ENCODE results near the gene MTA3.

MTA3 gene

DNA sequence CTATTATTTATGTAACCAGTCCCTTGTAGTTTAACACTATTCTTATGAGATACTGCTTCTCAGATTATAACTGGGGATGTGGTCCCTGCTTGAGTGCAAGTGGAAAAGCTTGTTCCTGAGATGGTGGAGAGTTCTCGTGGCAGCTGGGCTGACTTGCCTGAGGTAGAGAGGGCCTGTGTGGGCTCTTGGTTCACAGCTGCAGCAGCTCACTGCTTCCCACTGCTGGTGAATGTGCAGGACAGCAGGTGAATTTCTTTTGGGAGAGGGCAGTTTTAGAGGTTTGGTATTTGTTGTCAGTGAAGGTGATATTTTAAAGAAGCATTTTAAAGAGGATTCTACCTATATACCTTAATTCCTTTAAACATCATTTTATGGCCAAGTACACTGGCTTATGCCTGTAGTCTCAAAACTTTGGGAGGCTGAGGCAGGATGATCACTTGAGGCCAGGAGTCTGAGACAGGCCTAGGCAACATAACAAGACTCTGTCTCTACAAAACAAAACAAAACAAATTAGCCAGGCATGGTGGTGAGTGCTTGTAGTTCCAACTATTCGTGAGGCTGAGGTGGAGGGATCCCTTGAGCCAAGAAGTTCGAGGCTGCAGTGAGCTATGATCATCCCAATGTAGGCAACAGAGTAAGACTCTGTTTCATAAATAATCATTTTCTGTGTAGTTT, 94.8 kb downstream of the MTA3 start:
- peak; percentile 33 for DNase-seq (ENCODE audit: insufficient read length, low spot score)
- TF ChIP-seq, protein P1, sequence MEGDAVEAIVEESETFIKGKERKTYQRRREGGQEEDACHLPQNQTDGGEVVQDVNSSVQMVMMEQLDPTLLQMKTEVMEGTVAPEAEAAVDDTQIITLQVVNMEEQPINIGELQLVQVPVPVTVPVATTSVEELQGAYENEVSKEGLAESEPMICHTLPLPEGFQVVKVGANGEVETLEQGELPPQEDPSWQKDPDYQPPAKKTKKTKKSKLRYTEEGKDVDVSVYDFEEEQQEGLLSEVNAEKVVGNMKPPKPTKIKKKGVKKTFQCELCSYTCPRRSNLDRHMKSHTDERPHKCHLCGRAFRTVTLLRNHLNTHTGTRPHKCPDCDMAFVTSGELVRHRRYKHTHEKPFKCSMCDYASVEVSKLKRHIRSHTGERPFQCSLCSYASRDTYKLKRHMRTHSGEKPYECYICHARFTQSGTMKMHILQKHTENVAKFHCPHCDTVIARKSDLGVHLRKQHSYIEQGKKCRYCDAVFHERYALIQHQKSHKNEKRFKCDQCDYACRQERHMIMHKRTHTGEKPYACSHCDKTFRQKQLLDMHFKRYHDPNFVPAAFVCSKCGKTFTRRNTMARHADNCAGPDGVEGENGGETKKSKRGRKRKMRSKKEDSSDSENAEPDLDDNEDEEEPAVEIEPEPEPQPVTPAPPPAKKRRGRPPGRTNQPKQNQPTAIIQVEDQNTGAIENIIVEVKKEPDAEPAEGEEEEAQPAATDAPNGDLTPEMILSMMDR (IDR thresholded peaks at IDR 0.05; ENCODE audit: insufficient read depth, missing control alignments), result peak; percentile 99
- peak; percentile 6 for FAIRE-seq

DNA sequence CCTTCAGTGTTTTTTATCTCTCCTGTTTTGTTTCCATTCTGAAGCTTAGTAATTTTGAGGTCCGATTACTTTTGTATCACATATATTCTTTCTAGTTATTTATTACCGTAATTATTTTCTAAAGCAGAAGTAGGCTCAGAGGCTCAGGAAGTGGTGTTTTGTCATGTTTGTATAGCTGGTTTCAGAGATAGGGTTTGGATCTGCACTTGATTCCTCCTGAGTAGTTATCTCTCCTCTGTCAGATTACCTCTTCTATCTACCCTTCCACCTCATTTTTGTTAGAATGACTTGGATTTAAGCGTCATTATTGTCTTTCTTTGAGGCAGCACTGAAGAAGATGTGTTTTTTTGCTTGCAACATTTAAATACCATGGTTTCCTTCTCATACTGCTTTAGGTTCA, 95.4 kb downstream of the MTA3 start:
- FAIRE-seq, result no peak
- TF ChIP-seq, protein P1 (IDR thresholded peaks at IDR 0.05; ENCODE audit: insufficient read depth, missing control alignments), result no peak
- DNase-seq (ENCODE audit: insufficient read length, low spot score), result no peak

DNA sequence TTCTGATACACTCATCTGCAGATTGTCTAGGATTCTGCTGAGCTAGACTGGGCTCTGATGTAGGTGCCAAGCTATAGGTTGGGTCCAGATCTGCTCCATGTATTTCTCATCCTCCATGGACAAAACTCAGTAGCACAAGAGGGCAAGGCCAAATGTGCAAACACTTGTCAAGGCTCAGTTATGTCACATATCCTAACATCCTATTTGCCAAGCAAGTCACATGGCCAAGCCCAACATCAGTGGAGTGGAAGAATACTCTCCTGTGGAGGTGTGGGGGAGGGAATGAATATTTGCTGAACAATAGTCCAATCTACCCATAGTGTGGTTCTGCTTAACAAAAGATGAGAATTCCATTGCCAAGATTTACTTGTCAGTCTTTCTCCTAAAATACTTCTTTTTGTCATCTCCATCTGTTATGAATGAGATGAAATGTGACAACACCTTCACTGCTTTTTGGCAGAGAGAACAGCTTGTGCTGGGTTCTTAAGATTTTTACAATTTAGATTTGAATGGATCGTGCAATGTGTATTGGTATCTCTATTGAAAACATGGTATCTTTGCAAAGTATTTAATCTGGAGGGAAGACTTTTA, 105.7 kb downstream of the MTA3 start:
- TF ChIP-seq, protein P1 (IDR thresholded peaks at IDR 0.05; ENCODE audit: insufficient read depth, missing control alignments), result no peak
- no peak for DNase-seq (ENCODE audit: insufficient read length, low spot score)
- no peak for FAIRE-seq

DNA sequence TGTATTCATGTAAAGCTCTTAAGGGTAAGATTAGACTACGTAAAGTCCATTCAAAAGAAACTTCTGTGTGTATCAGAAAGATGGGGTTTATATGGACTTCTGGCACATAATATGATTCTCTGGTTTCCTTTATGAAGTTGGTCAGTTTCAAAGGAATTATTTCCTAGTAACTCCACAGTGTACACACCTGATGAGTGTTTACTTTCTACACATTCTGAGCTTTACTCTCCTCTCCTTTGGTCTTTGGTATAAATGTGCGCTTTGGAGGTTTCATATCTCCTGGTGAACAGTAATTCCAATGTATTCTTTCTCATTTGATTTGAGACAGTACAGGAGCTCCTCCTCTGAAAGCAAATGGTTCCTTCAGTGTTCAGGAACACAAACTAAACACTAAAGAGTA, 107.4 kb downstream of the MTA3 start:
- DNase-seq (ENCODE audit: insufficient read length, low spot score), result no peak
- TF ChIP-seq, protein P1 (IDR thresholded peaks at IDR 0.05; ENCODE audit: insufficient read depth, missing control alignments), result no peak
- FAIRE-seq, result no peak

DNA sequence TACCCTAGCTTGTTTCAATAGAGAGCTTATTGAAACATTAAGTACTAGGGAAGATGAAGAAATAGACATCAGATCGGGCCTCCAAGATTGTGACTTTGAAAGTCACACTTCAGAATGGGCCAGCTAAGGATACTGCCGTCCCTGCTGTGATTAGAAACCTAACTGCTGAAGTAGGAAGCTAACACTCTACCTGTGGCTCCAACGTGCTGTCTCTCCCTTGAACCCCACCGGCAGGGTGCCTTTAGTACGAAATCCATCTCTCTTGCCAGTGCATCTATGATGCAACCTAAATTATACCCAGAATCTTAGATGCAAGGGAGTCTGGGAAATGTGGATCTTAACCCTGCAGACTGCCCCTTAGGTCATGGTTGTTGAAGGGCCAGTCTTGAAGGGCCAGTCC, 116.9 kb downstream of the MTA3 start:
- DNase-seq (ENCODE audit: insufficient read length, low spot score) (no peak), FAIRE-seq (no peak)
- TF ChIP-seq, protein P1 (IDR thresholded peaks at IDR 0.05; ENCODE audit: insufficient read depth, missing control alignments), result no peak

DNA sequence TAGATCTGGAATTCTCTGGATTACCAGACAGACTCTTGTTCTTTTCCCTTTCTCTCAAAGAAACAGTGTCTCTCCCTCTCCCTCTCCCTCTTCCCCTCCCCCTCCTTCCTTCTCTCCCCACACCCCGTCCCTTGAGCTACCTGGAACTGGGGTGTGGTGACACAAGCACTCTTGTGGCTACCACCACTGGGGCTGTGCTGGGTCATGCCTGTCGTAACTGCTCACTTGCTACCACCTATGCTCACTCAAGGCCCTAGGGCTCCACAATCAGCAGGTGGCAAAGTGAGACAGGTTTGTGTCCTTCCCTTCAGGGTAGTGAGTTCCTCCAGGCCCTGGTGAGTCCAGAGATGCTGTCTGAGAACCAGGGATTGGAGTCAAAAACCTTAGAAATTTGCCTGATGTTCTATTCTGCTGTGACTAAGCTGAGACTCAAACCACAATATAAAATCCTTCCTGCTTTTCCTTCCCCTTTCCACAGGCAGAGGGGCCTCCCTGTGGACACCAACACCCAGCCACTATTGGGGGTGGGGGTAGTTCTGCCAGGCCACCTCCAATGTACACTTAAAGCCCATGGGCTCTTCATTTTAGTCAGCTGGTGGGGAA, 124.7 kb downstream of the MTA3 start:
- TF ChIP-seq, protein P1 (IDR thresholded peaks at IDR 0.05; ENCODE audit: insufficient read depth, missing control alignments), result no peak
- no peak for FAIRE-seq
- no peak for DNase-seq (ENCODE audit: insufficient read length, low spot score)
